OCI-LY1 (cell line): ENCODE data around the gene TRPV6.

Experiments used
- H2AFZ ChIP-seq: fragments of 200-600 bp; sonication (generic), shearing (Covaris generic); 2 replicates; pipeline ENCODE4 v1.6.0; 2014; ENCODE audit warnings: antibody characterized with exemption, mild to moderate bottlenecking, low read length
- H3F3A ChIP-seq: fragments of 200-600 bp; sonication (generic), shearing (Covaris generic); 2 replicates; pipeline ENCODE4 v1.6.0; 2014; ENCODE audit warnings: mild to moderate bottlenecking, antibody characterized with exemption, low read length, moderate library complexity; ENCODE audit not compliant: insufficient read depth
- H3K27ac ChIP-seq: fragments of 200-600 bp; sonication (generic); 2 replicates; pipeline ENCODE4 v1.5.1; 2014; ENCODE audit warnings: low read length, mixed run types, mild to moderate bottlenecking, low read depth; ENCODE audit not compliant: poor library complexity, severe bottlenecking
- H3K27me3 ChIP-seq: fragments of 200-600 bp; sonication (generic); 2 replicates; pipeline ENCODE4 v1.6.0; 2014; ENCODE audit warnings: antibody characterized with exemption, mild to moderate bottlenecking, low read length, moderate library complexity; ENCODE audit not compliant: insufficient read depth
- H3K36me3 ChIP-seq: fragments of 200-600 bp; sonication (generic); 2 replicates; pipeline ENCODE4 v1.6.1; 2014; ENCODE audit warnings: mild to moderate bottlenecking, antibody characterized with exemption, low read length, moderate library complexity, mixed read lengths; ENCODE audit not compliant: insufficient read depth
- H3K4me1 ChIP-seq: fragments of 200-600 bp; sonication (generic); 2 replicates; pipeline ENCODE4 v1.5.1; 2014; ENCODE audit warnings: mild to moderate bottlenecking, low read length, moderate library complexity; ENCODE audit not compliant: insufficient read depth, severe bottlenecking
- H3K4me2 ChIP-seq: fragments of 200-600 bp; sonication (generic), shearing (Covaris generic); 2 replicates; pipeline ENCODE4 v1.6.1; 2014; ENCODE audit warnings: low read length
- H3K4me3 ChIP-seq: fragments of 200-600 bp; sonication (generic); 2 replicates; pipeline ENCODE4 v1.5.1; 2014; ENCODE audit warnings: low read length, low read depth, mild to moderate bottlenecking, mixed read lengths; ENCODE audit not compliant: poor library complexity, severe bottlenecking
- H3K79me2 ChIP-seq: fragments of 200-600 bp; shearing (Covaris generic); 2 replicates; pipeline ENCODE4 v1.6.1; 2016; ENCODE audit warnings: mixed run types, low read length, mixed read lengths; ENCODE audit not compliant: insufficient read depth
- H3K9ac ChIP-seq: fragments of 200-600 bp; sonication (generic), shearing (Covaris generic); 2 replicates; pipeline ENCODE4 v1.6.1; 2014; ENCODE audit warnings: mild to moderate bottlenecking, low read length, mixed read lengths
- H3K9me2 ChIP-seq: fragments of 200-600 bp; sonication (generic), shearing (Covaris generic); 2 replicates; pipeline ENCODE4 v1.6.1; 2014; ENCODE audit warnings: low read depth, mild to moderate bottlenecking, low read length, mixed read lengths
- H3K9me3 ChIP-seq: fragments of 200-600 bp; shearing (Covaris generic); 2 replicates; pipeline ENCODE4 v1.6.1; 2014; ENCODE audit warnings: low read length, mixed read lengths
- H4K20me1 ChIP-seq: fragments of 200-600 bp; sonication (generic), shearing (Covaris generic); 2 replicates; pipeline ENCODE4 v1.6.0; 2016; ENCODE audit warnings: mild to moderate bottlenecking, low read length; ENCODE audit not compliant: insufficient read depth
- EZH2 ChIP-seq: fragments of 200-600 bp; sonication (generic), shearing (Covaris generic); IDR thresholded peaks from 2 replicates; pipeline ENCODE4 v1.8.0; 2017; ENCODE audit warnings: borderline replicate concordance, mixed run types, mild to moderate bottlenecking, antibody characterized with exemption, low read length, moderate library complexity, mixed read lengths
- TF ChIP-seq, protein P1 (sequence below): fragments of 200-600 bp; sonication (generic), shearing (Covaris generic); IDR thresholded peaks from 2 replicates; pipeline ENCODE4 v1.5.1; 2017; ENCODE audit warnings: mild to moderate bottlenecking, antibody characterized with exemption, low read length, moderate library complexity, mixed read lengths

Gene TRPV6

DNA sequence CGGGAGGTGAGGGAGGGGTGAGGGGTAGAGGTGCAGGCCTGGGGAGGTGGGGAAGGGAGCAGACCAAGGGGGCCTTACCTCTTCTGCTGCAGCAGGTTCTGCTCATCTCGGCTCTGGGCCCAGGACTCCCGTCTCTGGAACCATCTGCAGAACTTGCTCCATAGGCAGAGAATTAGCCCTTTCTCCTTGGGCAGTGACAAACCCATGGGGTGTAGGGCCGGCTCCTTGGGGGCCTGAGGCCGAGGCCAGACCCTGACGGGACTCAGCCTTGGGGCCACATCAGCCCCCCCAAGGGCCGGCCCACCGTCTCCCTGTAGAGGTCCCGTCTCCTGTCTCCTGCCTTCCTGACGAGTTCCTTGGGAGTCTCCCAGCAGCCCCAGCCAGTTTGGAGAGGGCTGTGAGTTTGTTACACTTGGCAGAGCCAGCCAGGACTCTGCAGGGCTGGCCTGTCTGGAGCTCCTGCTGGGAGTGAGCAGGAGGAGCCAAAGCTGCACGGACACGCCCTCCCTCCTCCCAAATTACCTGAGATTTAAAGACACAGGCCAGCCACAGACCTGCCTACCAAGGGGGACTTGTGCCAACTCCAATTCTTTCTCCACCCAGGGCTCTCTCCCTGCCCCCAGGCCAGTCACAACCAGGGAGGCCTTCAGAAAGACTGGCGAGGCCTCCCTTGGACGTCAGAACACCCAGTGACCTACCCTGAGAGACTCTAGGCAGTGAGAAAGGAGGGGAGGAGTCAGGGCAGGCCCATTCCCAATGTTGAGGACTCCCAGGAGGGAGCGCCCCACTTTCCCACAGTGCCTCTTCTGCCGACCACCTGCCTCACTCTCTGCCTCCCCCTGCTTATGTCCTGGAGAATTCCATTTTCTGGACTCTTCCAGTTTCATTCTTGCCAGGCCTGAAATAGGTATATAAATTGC lies at the start of gene TRPV6:
TRPV6 (minus strand) TSS at position 435 of the 920 bp plus-strand sequence.
- no peaks in the 10 kb centered on the region for H3K9me2 ChIP-seq
- no peak for TF ChIP-seq EZH2
- TF ChIP-seq, protein P1, sequence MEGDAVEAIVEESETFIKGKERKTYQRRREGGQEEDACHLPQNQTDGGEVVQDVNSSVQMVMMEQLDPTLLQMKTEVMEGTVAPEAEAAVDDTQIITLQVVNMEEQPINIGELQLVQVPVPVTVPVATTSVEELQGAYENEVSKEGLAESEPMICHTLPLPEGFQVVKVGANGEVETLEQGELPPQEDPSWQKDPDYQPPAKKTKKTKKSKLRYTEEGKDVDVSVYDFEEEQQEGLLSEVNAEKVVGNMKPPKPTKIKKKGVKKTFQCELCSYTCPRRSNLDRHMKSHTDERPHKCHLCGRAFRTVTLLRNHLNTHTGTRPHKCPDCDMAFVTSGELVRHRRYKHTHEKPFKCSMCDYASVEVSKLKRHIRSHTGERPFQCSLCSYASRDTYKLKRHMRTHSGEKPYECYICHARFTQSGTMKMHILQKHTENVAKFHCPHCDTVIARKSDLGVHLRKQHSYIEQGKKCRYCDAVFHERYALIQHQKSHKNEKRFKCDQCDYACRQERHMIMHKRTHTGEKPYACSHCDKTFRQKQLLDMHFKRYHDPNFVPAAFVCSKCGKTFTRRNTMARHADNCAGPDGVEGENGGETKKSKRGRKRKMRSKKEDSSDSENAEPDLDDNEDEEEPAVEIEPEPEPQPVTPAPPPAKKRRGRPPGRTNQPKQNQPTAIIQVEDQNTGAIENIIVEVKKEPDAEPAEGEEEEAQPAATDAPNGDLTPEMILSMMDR, result no peak
- H3K9me3 ChIP-seq, result no peaks in the 10 kb centered on the region
- no peaks in the 10 kb centered on the region for H3K4me1 ChIP-seq
- no peak within 1 kb of the TSS for H3K27ac ChIP-seq
- no peak within 1 kb of the TSS for H2AFZ ChIP-seq
- no peaks in the 10 kb centered on the region; the same call in none of the 2 replicates for H3K27me3 ChIP-seq
- H3K4me3 ChIP-seq, result no peak within 1 kb of the TSS
- no peak within 1 kb of the TSS for H3K4me2 ChIP-seq
- no peaks in the 10 kb centered on the region for H4K20me1 ChIP-seq
- H3F3A ChIP-seq, result no peaks in the 10 kb centered on the region
- H3K79me2 ChIP-seq, result no peaks in the 10 kb centered on the region
- no peaks in the 10 kb centered on the region for H3K36me3 ChIP-seq
- H3K9ac ChIP-seq, result no peak within 1 kb of the TSS

DNA sequence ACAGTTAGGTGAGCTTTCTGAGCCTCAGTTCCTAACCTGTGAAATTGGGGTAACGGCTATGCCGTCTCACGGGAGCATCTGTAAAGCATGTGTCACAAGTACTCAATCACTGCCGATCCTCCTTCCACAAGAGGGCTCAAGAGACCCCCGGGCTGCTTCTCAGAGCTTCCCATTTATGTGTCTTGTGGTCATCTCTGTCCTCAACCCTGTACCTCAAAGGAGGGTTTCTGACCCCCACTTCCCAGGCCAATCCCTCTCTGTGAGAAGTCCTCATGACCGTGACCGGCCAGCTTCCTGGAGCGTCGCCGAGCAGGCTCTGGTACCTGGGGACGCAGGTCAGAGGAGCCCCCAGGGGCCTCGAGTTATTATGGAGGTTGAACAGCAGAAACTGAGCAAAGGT lies 48.5 kb upstream of the TRPV6 start:
- H4K20me1 ChIP-seq, result no peaks in the 10 kb centered on the region
- H3K27me3 ChIP-seq, result no peaks in the 10 kb centered on the region
- TF ChIP-seq EZH2, result no peak
- TF ChIP-seq, protein P1, result no peak
- no peak overlapping the region for H3K27ac ChIP-seq
- H3F3A ChIP-seq, result no peaks in the 10 kb centered on the region
- H3K9me2 ChIP-seq, result no peaks in the 10 kb centered on the region
- H2AFZ ChIP-seq, result no peak overlapping the region
- H3K4me2 ChIP-seq, result no peak overlapping the region
- H3K9ac ChIP-seq, result no peak overlapping the region
- H3K4me1 ChIP-seq, result no peaks in the 10 kb centered on the region
- no peaks in the 10 kb centered on the region for H3K79me2 ChIP-seq
- H3K36me3 ChIP-seq, result no peaks in the 10 kb centered on the region
- no peaks in the 10 kb centered on the region for H3K9me3 ChIP-seq
- H3K4me3 ChIP-seq, result no peak overlapping the region

DNA sequence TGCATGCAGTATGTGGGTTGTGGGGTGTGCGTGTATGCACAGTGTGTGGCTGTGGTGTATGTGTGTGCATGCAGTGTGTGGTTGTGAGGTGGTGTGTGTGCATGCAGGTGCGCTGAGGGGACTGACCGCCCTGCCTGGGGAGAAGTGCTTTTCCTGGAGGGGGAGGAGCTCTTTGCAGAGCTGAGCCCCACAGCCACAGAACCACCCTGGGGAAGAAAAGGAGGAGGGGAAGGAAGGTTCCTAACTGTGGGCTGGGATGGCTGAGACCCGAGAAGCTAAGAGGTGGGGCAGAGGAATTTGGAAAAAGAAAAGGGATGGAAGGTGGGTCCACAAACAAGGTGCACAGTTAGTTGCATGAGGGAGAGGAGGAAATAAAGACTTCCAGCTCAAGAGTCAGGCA lies 48.1 kb upstream of the TRPV6 start, which contains the start of gene TRPV5:
TRPV5 (minus strand) TSS at position 123 of the 400 bp plus-strand sequence. CDS start 287 bp downstream, outside the sequence.
- Histone ChIP-seq H3K4me3 (no peak within 1 kb of the TSS), H3K9me3 (no peaks in the 10 kb centered on the region), H3F3A (no peaks in the 10 kb centered on the region), H3K79me2 (no peaks in the 10 kb centered on the region), H3K4me1 (no peaks in the 10 kb centered on the region), H3K27ac (no peak within 1 kb of the TSS), H3K4me2 (no peak within 1 kb of the TSS), H3K36me3 (no peaks in the 10 kb centered on the region), H4K20me1 (no peaks in the 10 kb centered on the region), H3K9ac (no peak within 1 kb of the TSS), H3K27me3 (no peaks in the 10 kb centered on the region), H3K9me2 (no peaks in the 10 kb centered on the region), H2AFZ (no peak within 1 kb of the TSS)
- TF ChIP-seq, protein P1, result no peak
- no peak for TF ChIP-seq EZH2
